Hepatocyte (in vitro differentiated cells): ENCODE data around the gene SMNDC1. TPM values are rescaled to one million over a fixed set of nuclear protein-coding genes. Genes with fewer than 3 reads are reported as not detected.

Experiments used
- DNase-seq: peaks from one replicate; pipeline ENCODE4 v3.0.0-alpha.2; 2016; ENCODE audit warnings: low spot score
- H2AFZ ChIP-seq: fragments of 200-600 bp; sonication (generic); 2 replicates; pipeline ENCODE4 v1.6.0; 2016; ENCODE audit warnings: antibody characterized with exemption, mild to moderate bottlenecking
- H3K27ac ChIP-seq: fragments of 200-600 bp; sonication (generic); 2 replicates; pipeline ENCODE4 v1.5.1; 2016; ENCODE audit warnings: mild to moderate bottlenecking
- H3K27me3 ChIP-seq: fragments of 200-600 bp; sonication (generic); 2 replicates; pipeline ENCODE4 v1.6.1; 2016
- H3K36me3 ChIP-seq: fragments of 200-600 bp; sonication (generic); replicated peaks from 2 replicates; pipeline ENCODE4 v1.5.1; 2016; ENCODE audit warnings: low read depth; ENCODE audit not compliant: insufficient read depth
- H3K4me1 ChIP-seq: fragments of 200-600 bp; sonication (generic); 2 replicates; pipeline ENCODE4 v1.5.1; 2016; ENCODE audit warnings: mild to moderate bottlenecking, moderate library complexity; ENCODE audit not compliant: insufficient read depth
- H3K4me2 ChIP-seq: fragments of 200-600 bp; sonication (generic); 2 replicates; pipeline ENCODE4 v1.6.0; 2016
- H3K4me3 ChIP-seq: fragments of 200-600 bp; sonication (generic); 2 replicates; pipeline ENCODE4 v1.5.1; 2016; ENCODE audit warnings: mild to moderate bottlenecking
- H3K79me2 ChIP-seq: fragments of 200-600 bp; sonication (generic); 2 replicates; pipeline ENCODE4 v1.6.0; 2017; ENCODE audit warnings: mild to moderate bottlenecking
- H3K9me2 ChIP-seq: fragments of 200-600 bp; sonication (generic); replicated peaks from 2 replicates; pipeline ENCODE4 v1.6.0; 2017; ENCODE audit warnings: mild to moderate bottlenecking; ENCODE audit not compliant: insufficient read depth
- H3K9me3 ChIP-seq: fragments of 200-600 bp; sonication (generic); 2 replicates; pipeline ENCODE4 v1.5.1; 2016; ENCODE audit warnings: low read depth, mild to moderate bottlenecking
- H4K20me1 ChIP-seq: fragments of 200-600 bp; sonication (generic); 2 replicates; pipeline ENCODE4 v1.6.0; 2016; ENCODE audit warnings: mild to moderate bottlenecking; ENCODE audit not compliant: insufficient read depth, poor library complexity, severe bottlenecking
- CTCF ChIP-seq: fragments of 200-600 bp; sonication (generic); IDR thresholded peaks from 2 replicates; pipeline ENCODE4 v1.5.1; 2016; ENCODE audit warnings: antibody characterized with exemption, mild to moderate bottlenecking; ENCODE audit not compliant: poor library complexity
- EZH2 ChIP-seq: fragments of 200-600 bp; sonication (generic); IDR thresholded peaks from 2 replicates; pipeline ENCODE4 v1.6.1; 2016; ENCODE audit warnings: antibody characterized with exemption, mild to moderate bottlenecking, borderline replicate concordance
- EZH2phosphoT487 ChIP-seq: fragments of 200-600 bp; sonication (generic); IDR thresholded peaks from one replicate; pipeline ENCODE4 v1.6.1; 2018; ENCODE audit warnings: antibody characterized with exemption, mild to moderate bottlenecking, low read depth, moderate library complexity; ENCODE audit not compliant: unreplicated experiment, severe bottlenecking
- WGBS: methylation state at CpG from one replicate; pipeline ENCODE4 v1.1.6; 2016; ENCODE audit warnings: low lambda C conversion rate; ENCODE audit errors: missing lambda C conversion rate; 5-methylcytosine and 5-hydroxymethylcytosine counted together
- polyA plus RNA-seq: library from polyadenylated mRNA; unstranded; fragments of >200 nt; fragmentation: Nextera tagmentation; extraction: Ambion mirVana; gene quantifications from 2 replicates; pipeline ENCODE4 v1.2.1, GENCODE V29; 2016
- total RNA-seq: library from RNA; depleted of rRNA; stranded (reverse); fragments of >200 nt; gene quantifications from 2 replicates; pipeline ENCODE4 v1.2.3, GENCODE V29; 2014

The SMNDC1 gene
- total and polyA plus RNA-seq, 2 experiments from 2014 or later: 13.6 to 14.3 TPM

DNA sequence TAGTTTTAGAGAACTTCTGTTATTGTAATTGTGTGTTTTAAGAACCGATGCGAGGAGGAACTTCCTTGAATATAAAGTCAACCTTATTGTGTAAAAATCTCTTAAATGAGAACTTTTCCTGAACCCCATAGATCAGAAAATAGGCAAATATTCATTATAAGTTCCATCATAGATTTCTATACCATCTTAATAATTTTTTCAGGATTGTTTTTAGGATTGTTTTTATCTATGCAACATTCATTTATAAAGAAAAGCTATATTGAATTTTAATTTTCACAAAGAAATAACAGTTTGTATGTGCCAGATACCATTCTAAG, 1.7 kb upstream of the SMNDC1 start:
- H2AFZ ChIP-seq: no peak overlapping the region
- 42% methylated on average over 2 of the region's 2 CpGs for WGBS
- peak overlapping the region; percentile 48 for H3K4me2 ChIP-seq

GRCh38 chr10:110305767-110306451, 1.2 kb upstream of the SMNDC1 start:
- peak; percentile 69 for TF ChIP-seq CTCF
- TF ChIP-seq EZH2phosphoT487: no peak
- H3K4me1 ChIP-seq: peaks cover 8% of the 10 kb centered on the region
- 70% methylated on average over 17 of the region's 17 CpGs for WGBS
- no peaks in the 10 kb centered on the region for H3K36me3 ChIP-seq
- peaks cover 21% of the 10 kb centered on the region for H4K20me1 ChIP-seq
- H2AFZ ChIP-seq: peak overlapping the region; percentile 70
- no peaks in the 10 kb centered on the region for H3K9me3 ChIP-seq
- peak overlapping the region; percentile 76 for H3K4me2 ChIP-seq
- H3K9me2 ChIP-seq: no peaks in the 10 kb centered on the region
- no peaks in the 10 kb centered on the region for H3K27me3 ChIP-seq
- peak; percentile 85 for DNase-seq
- no peak overlapping the region for H3K4me3 ChIP-seq
- peaks cover 36% of the 10 kb centered on the region for H3K79me2 ChIP-seq
- H3K27ac ChIP-seq: peak overlapping the region; percentile 91

More for the DNA sequence above, 1.7 kb upstream of the SMNDC1 start:
- Histone ChIP-seq H3K36me3 (no peaks in the 10 kb centered on the region), H3K9me3 (no peaks in the 10 kb centered on the region), H3K4me1 (peaks cover 8% of the 10 kb centered on the region), H3K27ac (no peak overlapping the region), H3K79me2 (peaks cover 31% of the 10 kb centered on the region), H3K27me3 (no peaks in the 10 kb centered on the region), H4K20me1 (peaks cover 16% of the 10 kb centered on the region), H3K9me2 (no peaks in the 10 kb centered on the region), H3K4me3 (no peak overlapping the region)
- DNase-seq: no peak
- no peak for TF ChIP-seq CTCF
- TF ChIP-seq EZH2phosphoT487: no peak

GRCh38 chr10:110304394-110304779, 333 bp downstream of the SMNDC1 start:
- H3K4me2 ChIP-seq: peak overlapping the region; percentile 82
- H3K27ac ChIP-seq: peak overlapping the region; percentile 94
- no peaks in the 10 kb centered on the region for H3K36me3 ChIP-seq
- H3K79me2 ChIP-seq: peaks cover 51% of the 10 kb centered on the region
- peak overlapping the region; percentile 37 for H2AFZ ChIP-seq
- 0% methylated on average over 20 of the region's 42 CpGs for WGBS
- H3K4me1 ChIP-seq: peaks cover 8% of the 10 kb centered on the region
- no peaks in the 10 kb centered on the region for H3K27me3 ChIP-seq
- no peaks in the 10 kb centered on the region for H3K9me2 ChIP-seq
- TF ChIP-seq EZH2 (no peak), EZH2phosphoT487 (no peak), CTCF (no peak)
- no peaks in the 10 kb centered on the region for H3K9me3 ChIP-seq
- DNase-seq: peak; percentile 68
- peak overlapping the region; percentile 93 for H3K4me3 ChIP-seq
- peaks cover 30% of the 10 kb centered on the region for H4K20me1 ChIP-seq
